DND-41 (cell line): ENCODE data around the gene CACNA1F.
A peak's percentile ranks its signal among the peaks of the same experiment; 100 is the strongest.

Experiments
- ATAC-seq: fragments of 200-7000 bp; cut with Tn5 transposase; 3 replicates; pipeline ENCODE4 v1.9.1; 2021; ENCODE audit warnings: low read depth; ENCODE audit not compliant: insufficient read depth
- DNase-seq: peaks from one replicate; pipeline ENCODE4 v3.0.0-alpha.2; 2020
- H2AFZ ChIP-seq: 2 replicates; pipeline ENCODE4 v1.6.0; 2012; ENCODE audit warnings: low read depth, low read length
- H3K27ac ChIP-seq: 2 replicates; pipeline ENCODE4 v1.5.1; 2012; ENCODE audit warnings: low read length, inconsistent platforms
- H3K27me3 ChIP-seq: fragments of 200-600 bp; sonication (generic); 2 replicates; pipeline ENCODE4 v1.6.0; 2012; ENCODE audit warnings: low read length, mild to moderate bottlenecking, inconsistent platforms; ENCODE audit not compliant: insufficient read depth, poor library complexity
- H3K36me3 ChIP-seq: 2 replicates; pipeline ENCODE4 v1.5.1; 2012; ENCODE audit warnings: low read length, inconsistent platforms; ENCODE audit not compliant: insufficient read depth
- H3K4me1 ChIP-seq: 2 replicates; pipeline ENCODE4 v1.5.1; 2012; ENCODE audit warnings: mild to moderate bottlenecking, low read length; ENCODE audit not compliant: insufficient read depth
- H3K4me2 ChIP-seq: 2 replicates; pipeline ENCODE4 v1.6.0; 2012; ENCODE audit warnings: mild to moderate bottlenecking, moderate library complexity, low read length, inconsistent platforms; ENCODE audit not compliant: insufficient read depth
- H3K4me3 ChIP-seq, 2 experiments: fragments of 200-600 bp in 1 of 2; shearing (Covaris generic) in 1 of 2; 2 replicates each; pipeline ENCODE4 v1.5.1; 2012 to 2016; ENCODE audit warnings: inconsistent platforms in 2 of 2, low read length in 2 of 2, mild to moderate bottlenecking in 2 of 2, low read depth in 1 of 2, moderate library complexity in 1 of 2
- H3K79me2 ChIP-seq: 2 replicates; pipeline ENCODE4 v1.6.0; 2012; ENCODE audit warnings: low read length, inconsistent platforms; ENCODE audit not compliant: insufficient read depth
- H3K9ac ChIP-seq: 2 replicates; pipeline ENCODE4 v1.6.0; 2012; ENCODE audit warnings: low read depth, mild to moderate bottlenecking, inconsistent platforms, low read length, moderate library complexity
- H3K9me3 ChIP-seq: 2 replicates; pipeline ENCODE4 v1.5.1; 2012; ENCODE audit warnings: low read length, moderate library complexity, mild to moderate bottlenecking, inconsistent platforms; ENCODE audit not compliant: insufficient read depth, severe bottlenecking
- H4K20me1 ChIP-seq: 2 replicates; pipeline ENCODE4 v1.6.0; 2012; ENCODE audit warnings: low read length; ENCODE audit not compliant: insufficient read depth
- EZH2 ChIP-seq: IDR thresholded peaks from 3 replicates; pipeline ENCODE4 v1.6.1; 2012; ENCODE audit warnings: borderline replicate concordance, low read depth, mild to moderate bottlenecking, moderate library complexity, low read length, inconsistent platforms; ENCODE audit not compliant: severe bottlenecking
- TF ChIP-seq, protein P1 (sequence below): IDR thresholded peaks from 2 replicates; pipeline ENCODE4 v1.5.1; 2012; ENCODE audit warnings: borderline replicate concordance, low read length, moderate library complexity, mild to moderate bottlenecking; ENCODE audit not compliant: poor library complexity, severe bottlenecking; ENCODE audit errors: extremely low read depth

Gene CACNA1F

GRCh38 chrX:49202022-49202421, 31.1 kb downstream of the CACNA1F start:
- Histone ChIP-seq H3K36me3 (no peaks in the 10 kb centered on the region), H3K9ac (no peak overlapping the region), H3K27ac (no peak overlapping the region), H3K9me3 (no peaks in the 10 kb centered on the region), H3K4me2 (no peak overlapping the region), H3K27me3 (no peaks in the 10 kb centered on the region), H3K79me2 (no peaks in the 10 kb centered on the region), H2AFZ (no peak overlapping the region), H3K4me3 (no peak overlapping the region), H3K4me1 (peaks cover 19% of the 10 kb centered on the region), H4K20me1 (no peaks in the 10 kb centered on the region)
- ATAC-seq (no peak), DNase-seq (no peak)
- TF ChIP-seq, protein P1, sequence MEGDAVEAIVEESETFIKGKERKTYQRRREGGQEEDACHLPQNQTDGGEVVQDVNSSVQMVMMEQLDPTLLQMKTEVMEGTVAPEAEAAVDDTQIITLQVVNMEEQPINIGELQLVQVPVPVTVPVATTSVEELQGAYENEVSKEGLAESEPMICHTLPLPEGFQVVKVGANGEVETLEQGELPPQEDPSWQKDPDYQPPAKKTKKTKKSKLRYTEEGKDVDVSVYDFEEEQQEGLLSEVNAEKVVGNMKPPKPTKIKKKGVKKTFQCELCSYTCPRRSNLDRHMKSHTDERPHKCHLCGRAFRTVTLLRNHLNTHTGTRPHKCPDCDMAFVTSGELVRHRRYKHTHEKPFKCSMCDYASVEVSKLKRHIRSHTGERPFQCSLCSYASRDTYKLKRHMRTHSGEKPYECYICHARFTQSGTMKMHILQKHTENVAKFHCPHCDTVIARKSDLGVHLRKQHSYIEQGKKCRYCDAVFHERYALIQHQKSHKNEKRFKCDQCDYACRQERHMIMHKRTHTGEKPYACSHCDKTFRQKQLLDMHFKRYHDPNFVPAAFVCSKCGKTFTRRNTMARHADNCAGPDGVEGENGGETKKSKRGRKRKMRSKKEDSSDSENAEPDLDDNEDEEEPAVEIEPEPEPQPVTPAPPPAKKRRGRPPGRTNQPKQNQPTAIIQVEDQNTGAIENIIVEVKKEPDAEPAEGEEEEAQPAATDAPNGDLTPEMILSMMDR, result no peak
- no peak for TF ChIP-seq EZH2

DNA sequence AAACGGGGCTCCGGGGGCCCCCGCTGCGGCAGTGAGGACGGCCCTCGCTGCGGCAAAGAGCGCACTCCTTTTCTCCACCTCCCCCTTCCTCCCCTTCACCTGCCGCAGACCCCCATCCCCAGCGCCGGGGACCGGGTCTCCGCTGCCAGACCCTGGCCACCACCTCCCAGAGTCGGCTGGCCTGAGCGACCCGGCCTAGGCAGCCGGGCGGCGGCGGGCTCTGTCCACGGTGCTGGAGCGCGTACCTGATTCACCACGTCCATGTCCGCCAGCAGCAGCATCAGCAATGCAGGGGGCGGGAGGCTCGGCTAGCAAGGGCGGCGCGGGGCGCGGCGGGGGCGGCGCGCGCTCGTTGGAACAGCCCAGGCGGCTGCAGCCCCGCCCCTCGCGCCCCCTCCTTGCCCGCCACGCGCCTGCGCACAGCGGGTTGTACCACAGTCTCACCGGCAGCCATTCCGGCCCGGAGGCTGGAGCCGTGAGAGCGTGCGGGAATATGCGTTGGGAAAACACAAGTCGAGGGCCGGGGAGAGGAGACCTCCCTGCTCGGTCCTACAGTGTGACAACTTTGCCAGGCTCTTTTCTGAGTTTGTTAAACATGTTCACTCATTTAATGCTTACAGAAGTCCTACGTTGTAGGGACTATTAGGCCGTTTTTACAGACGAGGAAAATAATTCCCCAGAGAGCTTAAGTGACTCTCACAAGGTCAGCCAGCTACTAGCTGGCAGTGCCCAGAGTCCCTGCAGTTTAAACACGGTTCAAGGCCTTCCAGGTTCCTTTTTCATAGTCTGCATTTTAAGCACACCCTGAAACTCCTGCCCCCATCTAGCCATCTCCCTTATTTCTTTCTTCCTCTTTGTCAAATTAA, 33.0 kb downstream of the CACNA1F start, which contains the start of gene SYP:
Gene SYP, minus strand, starts transcription at position 288 of the 866 bp plus-strand sequence. Its CDS starts 7 bp downstream, at position 281.
- peak within 1 kb of the TSS; percentile 89 for H2AFZ ChIP-seq
- H3K9ac ChIP-seq, result peak within 1 kb of the TSS; percentile 67

DNA sequence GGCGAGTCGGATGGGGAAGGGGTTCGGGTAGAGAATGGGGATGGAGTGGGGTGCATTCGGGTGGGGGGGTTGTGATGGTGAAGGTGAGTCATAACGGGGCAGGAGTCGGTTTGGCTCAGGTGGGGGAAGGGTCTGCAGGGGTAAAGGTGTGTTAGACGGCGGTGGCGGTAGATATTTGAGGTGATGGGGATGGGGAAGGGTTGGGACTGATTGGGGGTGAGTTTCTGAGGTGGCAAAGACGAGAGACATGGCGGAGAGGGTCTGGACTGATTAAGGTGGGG, 33.9 kb downstream of the CACNA1F start:
- ATAC-seq, result no peak
- no peak overlapping the region for H2AFZ ChIP-seq
- TF ChIP-seq EZH2, result no peak
- TF ChIP-seq, protein P1, result no peak
- H3K79me2 ChIP-seq, result no peaks in the 10 kb centered on the region
- no peaks in the 10 kb centered on the region for H3K36me3 ChIP-seq
- no peak overlapping the region; the same call in 1 of the 2 replicates for H3K9ac ChIP-seq
- H3K9me3 ChIP-seq, result no peaks in the 10 kb centered on the region
- peak overlapping the region; percentile 75 for H3K4me2 ChIP-seq
- no peaks in the 10 kb centered on the region for H4K20me1 ChIP-seq
- H3K27ac ChIP-seq, result no peak overlapping the region
- no peaks in the 10 kb centered on the region for H3K27me3 ChIP-seq
- peaks cover 19% of the 10 kb centered on the region for H3K4me1 ChIP-seq
- H3K4me3 ChIP-seq, result peak overlapping the region in 1 of 2 experiments; percentile 58; a peak in 2 of 4 replicates
- DNase-seq, result no peak

More for the DNA sequence above, 33.0 kb downstream of the CACNA1F start, which contains the start of gene SYP:
- Histone ChIP-seq H3K27ac (peak within 1 kb of the TSS; percentile 87), H3K79me2 (no peaks in the 10 kb centered on the region), H3K4me1 (peaks cover 19% of the 10 kb centered on the region), H3K4me2 (peak within 1 kb of the TSS; percentile 75), H3K4me3 (peak within 1 kb of the TSS; percentile 16 to 61; a peak in 3 of 4 replicates), H3K27me3 (no peaks in the 10 kb centered on the region), H3K9me3 (no peaks in the 10 kb centered on the region), H4K20me1 (no peaks in the 10 kb centered on the region), H3K36me3 (no peaks in the 10 kb centered on the region)
- TF ChIP-seq, protein P1, result no peak
- TF ChIP-seq EZH2, result no peak
- peak; percentile 89 for DNase-seq
- peak; percentile 96 for ATAC-seq
